SK-N-SH (cell line): ENCODE data around the gene RAE1. TPM values are rescaled to one million over a fixed set of nuclear protein-coding genes. Genes with fewer than 3 reads are reported as not detected.

Source experiments
- CTCF ChIA-PET: fragments of 300-600, 350-600 bp; formaldehyde crosslinking; extraction: SDS; loops from one replicate; lab custom pipeline; 2021; lab: Yijun Ruan, JAX
- POLR2A ChIA-PET: fragments of 350-600 bp; sonication (Branson Sonifier 250); formaldehyde crosslinking; extraction: SDS; loops from one replicate; lab custom pipeline; 2020; ENCODE audit warnings: antibody characterized with exemption, inconsistent platforms; lab: Yijun Ruan, JAX
- DNase-seq: peaks from one replicate; pipeline ENCODE4 v3.0.0; 2012
- H2AFZ ChIP-seq: fragments of 200-600 bp; sonication (generic); 2 replicates; pipeline ENCODE4 v1.8.1; 2016; ENCODE audit warnings: antibody characterized with exemption, mild to moderate bottlenecking, low read depth
- H3F3A ChIP-seq: fragments of 200-600 bp; sonication (generic); replicated peaks from 2 replicates; pipeline ENCODE3; 2016; ENCODE audit warnings: antibody characterized with exemption, mild to moderate bottlenecking; ENCODE audit not compliant: insufficient read depth
- H3K27ac ChIP-seq, 2 experiments: fragments of 200-500 bp in 1 of 2; fragments of 200-600 bp in 1 of 2; sonication (Bioruptor generic) in 1 of 2; sonication (generic), shearing (Covaris generic) in 1 of 2; 2 replicates each; pipeline versions ENCODE4 v1.5.1 to v1.6.1; 2014 to 2016; ENCODE audit warnings: low read depth in 2 of 2, inconsistent platforms in 1 of 2, low read length in 1 of 2, mild to moderate bottlenecking in 1 of 2, mixed read lengths in 1 of 2
- H3K27me3 ChIP-seq: fragments of 200-600 bp; sonication (generic), shearing (Covaris generic); 2 replicates; pipeline ENCODE4 v1.6.1; 2016; ENCODE audit warnings: mixed run types; ENCODE audit not compliant: insufficient read depth
- H3K36me3 ChIP-seq, 2 experiments: fragments of 200-500 bp in 1 of 2; fragments of 200-600 bp in 1 of 2; sonication (Bioruptor generic) in 1 of 2; sonication (generic) in 1 of 2; replicated peaks in 1 of 2; 2 replicates each; pipeline versions ENCODE3 to v1.5.1; 2014 to 2016; ENCODE audit warnings: low read length in 1 of 2, mild to moderate bottlenecking in 1 of 2; ENCODE audit not compliant: insufficient read depth in 2 of 2, control insufficient read depth in 1 of 2
- H3K4me1 ChIP-seq, 2 experiments: fragments of 200-500 bp in 1 of 2; fragments of 200-600 bp in 1 of 2; sonication (Bioruptor generic) in 1 of 2; sonication (generic), shearing (Covaris generic) in 1 of 2; 2 replicates each; pipeline versions ENCODE4 v1.5.1 to v1.6.1; 2014 to 2016; ENCODE audit warnings: low read depth in 1 of 2, low read length in 1 of 2, mixed run types in 1 of 2; ENCODE audit not compliant: insufficient read depth in 2 of 2, control insufficient read depth in 1 of 2
- H3K4me2 ChIP-seq: fragments of 200-600 bp; sonication (generic), shearing (Covaris generic); 2 replicates; pipeline ENCODE4 v1.6.1; 2017; ENCODE audit warnings: mixed run types
- H3K4me3 ChIP-seq, 2 experiments: fragments of 200-500 bp in 1 of 2; fragments of 200-600 bp in 1 of 2; sonication (Bioruptor generic) in 1 of 2; sonication (generic), shearing (Covaris generic) in 1 of 2; 2 replicates each; pipeline versions ENCODE4 v1.5.1 to v1.8.1; 2014 to 2016; ENCODE audit warnings: low read depth in 2 of 2, inconsistent platforms in 1 of 2, low read length in 1 of 2, mild to moderate bottlenecking in 1 of 2, mixed read lengths in 1 of 2, moderate library complexity in 1 of 2
- H3K79me2 ChIP-seq: fragments of 200-600 bp; sonication (generic); 2 replicates; pipeline ENCODE4 v1.8.1; 2017; ENCODE audit warnings: mild to moderate bottlenecking; ENCODE audit not compliant: insufficient read depth
- H3K9ac ChIP-seq: fragments of 200-600 bp; sonication (generic); 2 replicates; pipeline ENCODE4 v1.6.1; 2017; ENCODE audit warnings: mixed run types
- H3K9me2 ChIP-seq: fragments of 200-600 bp; sonication (generic); 2 replicates; pipeline ENCODE4 v1.6.1; 2017; ENCODE audit warnings: mixed run types
- H3K9me3 ChIP-seq: fragments of 200-600 bp; sonication (generic); 2 replicates; pipeline ENCODE4 v1.6.1; 2017; ENCODE audit warnings: mixed run types, mild to moderate bottlenecking, moderate library complexity
- H4K20me1 ChIP-seq: fragments of 200-600 bp; sonication (generic); 2 replicates; pipeline ENCODE4 v1.6.1; 2017; ENCODE audit warnings: mild to moderate bottlenecking, mixed run types; ENCODE audit not compliant: insufficient read depth
- CHD2 ChIP-seq: fragments of 150-350 bp; IDR thresholded peaks from 2 replicates; pipeline ENCODE4 v1.6.1; 2018; ENCODE audit warnings: low read length; ENCODE audit not compliant: partially characterized antibody
- ELF1 ChIP-seq: IDR thresholded peaks from 2 replicates; pipeline ENCODE4 v1.4.0; 2012
- EZH2phosphoT487 ChIP-seq: fragments of 200-600 bp; sonication (generic); IDR thresholded peaks from 2 replicates; pipeline ENCODE4 v1.6.1; 2017; ENCODE audit warnings: low read depth, mixed run types, mild to moderate bottlenecking, antibody characterized with exemption, moderate library complexity, borderline replicate concordance
- FOXM1 ChIP-seq: IDR thresholded peaks from 2 replicates; pipeline ENCODE4 v1.4.0; 2012; ENCODE audit warnings: low read depth, mild to moderate bottlenecking
- GATA2 ChIP-seq: sonication (generic); formaldehyde crosslinking; IDR thresholded peaks from 2 replicates; pipeline ENCODE4 v1.5.0; 2020; ENCODE audit warnings: mild to moderate bottlenecking, missing genetic modification reagents
- NFIC ChIP-seq: IDR thresholded peaks from 2 replicates; pipeline ENCODE4 v1.4.0; 2012; ENCODE audit warnings: borderline replicate concordance
- SMC3 ChIP-seq: IDR thresholded peaks from 2 replicates; pipeline ENCODE4 v1.6.1; 2012; ENCODE audit warnings: low read depth, low read length, improper control_type of control experiment
- TAF1 ChIP-seq: IDR thresholded peaks from 2 replicates; pipeline ENCODE4 v1.6.1; 2012; ENCODE audit warnings: low read depth, mild to moderate bottlenecking, low read length, moderate library complexity, borderline replicate concordance
- TCF12 ChIP-seq: IDR thresholded peaks from 2 replicates; pipeline ENCODE4 v1.4.0; 2012
- WGBS: methylation state at CpG from one replicate; pipeline ENCODE4 v1.1.6; 2017; ENCODE audit warnings: low lambda C conversion rate; 5-methylcytosine and 5-hydroxymethylcytosine counted together
- polyA plus RNA-seq, 3 experiments: library from polyadenylated mRNA; depleted of rRNA; stranded (reverse); fragments of >200 nt; gene quantifications; 2 replicates each; pipeline ENCODE4 v1.2.3, GENCODE V29; 2012
- TF ChIP-seq, protein P1 (sequence below): fragments of 150-350 bp; IDR thresholded peaks from 2 replicates; pipeline ENCODE4 v1.6.1; 2017; ENCODE audit warnings: antibody characterized with exemption, low read length, low read depth, borderline replicate concordance
- TF ChIP-seq, protein P2 (sequence below): IDR thresholded peaks from 2 replicates; pipeline ENCODE4 v1.4.0; 2012; ENCODE audit warnings: low read depth, borderline replicate concordance
- TF ChIP-seq, protein P3 (sequence below): IDR thresholded peaks from 2 replicates; pipeline ENCODE4 v1.4.0; 2012; ENCODE audit warnings: low read depth
- TF ChIP-seq, protein P4 (sequence below): IDR thresholded peaks from 2 replicates; pipeline ENCODE4 v1.4.0; 2012; ENCODE audit warnings: low read depth, borderline replicate concordance

The RAE1 gene
- polyA plus RNA-seq, 1 of the 3 experiments (the other 2 are of a cell fraction): 82.4 TPM

DNA sequence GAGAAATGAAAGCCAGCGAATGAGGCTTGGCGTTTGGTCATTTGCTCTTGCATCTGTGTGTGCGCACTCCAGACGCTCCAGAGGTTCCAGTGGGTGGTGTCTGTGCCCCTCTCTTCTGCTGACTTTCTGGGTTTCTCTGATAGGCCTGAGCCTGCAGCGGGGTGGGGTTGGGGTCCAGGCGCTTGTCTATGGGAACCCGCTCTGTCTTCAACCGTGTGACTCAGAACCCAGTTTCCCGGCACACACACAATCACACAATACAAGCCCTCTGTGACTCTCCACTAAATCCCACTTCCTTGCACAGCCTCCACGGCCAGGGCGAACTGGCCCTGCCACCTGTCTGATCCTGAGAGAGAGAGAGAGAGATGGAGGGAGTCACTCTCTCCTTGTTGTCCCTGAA, 64.7 kb downstream of the RAE1 start:
- DNase-seq: no peak
- no peaks in the 10 kb centered on the region for H3K79me2 ChIP-seq
- no peaks in the 10 kb centered on the region for H3K27me3 ChIP-seq
- H3K4me3 ChIP-seq: no peak overlapping the region
- H2AFZ ChIP-seq: no peak overlapping the region
- WGBS: 78% methylated on average over 6 of the region's 11 CpGs
- POLR2A ChIA-PET: no interaction called here
- TF ChIP-seq, protein P1, sequence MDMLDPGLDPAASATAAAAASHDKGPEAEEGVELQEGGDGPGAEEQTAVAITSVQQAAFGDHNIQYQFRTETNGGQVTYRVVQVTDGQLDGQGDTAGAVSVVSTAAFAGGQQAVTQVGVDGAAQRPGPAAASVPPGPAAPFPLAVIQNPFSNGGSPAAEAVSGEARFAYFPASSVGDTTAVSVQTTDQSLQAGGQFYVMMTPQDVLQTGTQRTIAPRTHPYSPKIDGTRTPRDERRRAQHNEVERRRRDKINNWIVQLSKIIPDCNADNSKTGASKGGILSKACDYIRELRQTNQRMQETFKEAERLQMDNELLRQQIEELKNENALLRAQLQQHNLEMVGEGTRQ: no peak
- TF ChIP-seq FOXM1: no peak
- H3K36me3 ChIP-seq: no peaks in the 10 kb centered on the region
- H3K9ac ChIP-seq: no peak overlapping the region
- no peak overlapping the region for H3K4me2 ChIP-seq
- no peaks in the 10 kb centered on the region; a peak in 1 of 4 replicates for H3K4me1 ChIP-seq
- no peaks in the 10 kb centered on the region for H3K9me3 ChIP-seq
- H3K9me2 ChIP-seq: no peaks in the 10 kb centered on the region
- H3K27ac ChIP-seq: no peak overlapping the region
- H4K20me1 ChIP-seq: no peaks in the 10 kb centered on the region
- peaks cover 3% of the 10 kb centered on the region for H3F3A ChIP-seq
- CTCF ChIA-PET: interaction anchor here (1.2 to 1.5 kb wide), 2 partner anchors 50 to 80 kb away, joined by 3 to 5 read pairs; no protein-coding TSS in a partner anchor

DNA sequence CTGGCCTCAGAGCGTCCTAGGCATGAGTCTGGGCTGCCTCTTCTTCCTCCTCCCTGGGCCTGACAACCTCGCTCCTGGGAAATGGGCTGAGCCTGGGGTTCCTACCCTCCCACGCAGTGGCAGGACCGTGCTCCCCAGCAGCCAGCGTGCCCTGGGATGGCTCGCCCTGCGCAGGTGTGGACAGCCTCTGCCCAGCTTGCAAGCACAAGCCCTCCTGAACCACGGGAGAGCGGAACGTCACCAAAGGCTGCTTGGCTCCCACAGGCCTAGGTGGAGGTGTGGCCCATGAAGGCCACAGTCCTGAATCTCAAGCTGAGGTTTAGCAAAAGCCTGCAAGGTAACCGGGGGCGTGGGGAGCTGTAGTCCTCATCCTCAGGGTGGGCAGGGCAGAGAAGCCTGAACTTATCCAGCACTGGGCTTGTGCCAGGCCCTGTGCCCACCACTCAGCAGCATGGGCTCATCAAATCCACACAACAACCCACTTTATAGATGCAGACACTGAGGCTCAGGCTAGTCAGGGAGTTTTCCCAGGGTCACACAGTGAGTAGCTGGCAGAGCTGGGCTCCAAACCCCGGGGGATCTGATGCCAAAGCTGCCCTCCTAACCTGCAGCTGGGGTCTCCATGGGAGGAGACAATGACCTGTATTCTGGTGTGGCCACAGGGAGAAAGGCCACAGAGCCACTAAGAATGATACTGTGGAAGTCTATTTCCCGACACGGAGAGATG, 65.4 kb downstream of the RAE1 start:
- no peak overlapping the region for H3K4me3 ChIP-seq
- no peaks in the 10 kb centered on the region for H3K79me2 ChIP-seq
- no peaks in the 10 kb centered on the region for H3K9me2 ChIP-seq
- H2AFZ ChIP-seq: no peak overlapping the region
- TF ChIP-seq TAF1: no peak
- TF ChIP-seq, protein P2, sequence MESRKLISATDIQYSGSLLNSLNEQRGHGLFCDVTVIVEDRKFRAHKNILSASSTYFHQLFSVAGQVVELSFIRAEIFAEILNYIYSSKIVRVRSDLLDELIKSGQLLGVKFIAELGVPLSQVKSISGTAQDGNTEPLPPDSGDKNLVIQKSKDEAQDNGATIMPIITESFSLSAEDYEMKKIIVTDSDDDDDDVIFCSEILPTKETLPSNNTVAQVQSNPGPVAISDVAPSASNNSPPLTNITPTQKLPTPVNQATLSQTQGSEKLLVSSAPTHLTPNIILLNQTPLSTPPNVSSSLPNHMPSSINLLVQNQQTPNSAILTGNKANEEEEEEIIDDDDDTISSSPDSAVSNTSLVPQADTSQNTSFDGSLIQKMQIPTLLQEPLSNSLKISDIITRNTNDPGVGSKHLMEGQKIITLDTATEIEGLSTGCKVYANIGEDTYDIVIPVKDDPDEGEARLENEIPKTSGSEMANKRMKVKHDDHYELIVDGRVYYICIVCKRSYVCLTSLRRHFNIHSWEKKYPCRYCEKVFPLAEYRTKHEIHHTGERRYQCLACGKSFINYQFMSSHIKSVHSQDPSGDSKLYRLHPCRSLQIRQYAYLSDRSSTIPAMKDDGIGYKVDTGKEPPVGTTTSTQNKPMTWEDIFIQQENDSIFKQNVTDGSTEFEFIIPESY: no peak
- no peak for TF ChIP-seq NFIC
- TF ChIP-seq, protein P3, sequence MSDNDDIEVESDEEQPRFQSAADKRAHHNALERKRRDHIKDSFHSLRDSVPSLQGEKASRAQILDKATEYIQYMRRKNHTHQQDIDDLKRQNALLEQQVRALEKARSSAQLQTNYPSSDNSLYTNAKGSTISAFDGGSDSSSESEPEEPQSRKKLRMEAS: no peak
- no peak for TF ChIP-seq SMC3
- TF ChIP-seq, protein P1: no peak
- TF ChIP-seq ELF1: no peak
- TF ChIP-seq GATA2 (CRISPR knock-in tag): no peak
- TF ChIP-seq, protein P4, sequence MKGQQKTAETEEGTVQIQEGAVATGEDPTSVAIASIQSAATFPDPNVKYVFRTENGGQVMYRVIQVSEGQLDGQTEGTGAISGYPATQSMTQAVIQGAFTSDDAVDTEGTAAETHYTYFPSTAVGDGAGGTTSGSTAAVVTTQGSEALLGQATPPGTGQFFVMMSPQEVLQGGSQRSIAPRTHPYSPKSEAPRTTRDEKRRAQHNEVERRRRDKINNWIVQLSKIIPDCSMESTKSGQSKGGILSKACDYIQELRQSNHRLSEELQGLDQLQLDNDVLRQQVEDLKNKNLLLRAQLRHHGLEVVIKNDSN: no peak
- no peak for TF ChIP-seq CHD2
- no peak for TF ChIP-seq TCF12
- TF ChIP-seq EZH2phosphoT487: no peak
- TF ChIP-seq, all 33 proteins: peak for 0
- Histone ChIP-seq H3K4me2 (no peak overlapping the region), H3K4me1 (no peaks in the 10 kb centered on the region; a peak in 1 of 4 replicates), H3F3A (peaks cover 3% of the 10 kb centered on the region), H3K9me3 (no peaks in the 10 kb centered on the region), H3K27ac (no peak overlapping the region), H4K20me1 (no peaks in the 10 kb centered on the region), H3K27me3 (no peaks in the 10 kb centered on the region), H3K9ac (no peak overlapping the region), H3K36me3 (no peaks in the 10 kb centered on the region)
- ChIA-PET CTCF (interaction anchor here (1.2 to 1.5 kb wide), 2 partner anchors 49 to 79 kb away, joined by 3 to 5 read pairs; no protein-coding TSS in a partner anchor), POLR2A (no interaction called here)
- 71% methylated on average over 5 of the region's 15 CpGs for WGBS
- DNase-seq: no peak
